ENCODE measurements around the gene DHRSX.

DHRSX gene

DNA sequence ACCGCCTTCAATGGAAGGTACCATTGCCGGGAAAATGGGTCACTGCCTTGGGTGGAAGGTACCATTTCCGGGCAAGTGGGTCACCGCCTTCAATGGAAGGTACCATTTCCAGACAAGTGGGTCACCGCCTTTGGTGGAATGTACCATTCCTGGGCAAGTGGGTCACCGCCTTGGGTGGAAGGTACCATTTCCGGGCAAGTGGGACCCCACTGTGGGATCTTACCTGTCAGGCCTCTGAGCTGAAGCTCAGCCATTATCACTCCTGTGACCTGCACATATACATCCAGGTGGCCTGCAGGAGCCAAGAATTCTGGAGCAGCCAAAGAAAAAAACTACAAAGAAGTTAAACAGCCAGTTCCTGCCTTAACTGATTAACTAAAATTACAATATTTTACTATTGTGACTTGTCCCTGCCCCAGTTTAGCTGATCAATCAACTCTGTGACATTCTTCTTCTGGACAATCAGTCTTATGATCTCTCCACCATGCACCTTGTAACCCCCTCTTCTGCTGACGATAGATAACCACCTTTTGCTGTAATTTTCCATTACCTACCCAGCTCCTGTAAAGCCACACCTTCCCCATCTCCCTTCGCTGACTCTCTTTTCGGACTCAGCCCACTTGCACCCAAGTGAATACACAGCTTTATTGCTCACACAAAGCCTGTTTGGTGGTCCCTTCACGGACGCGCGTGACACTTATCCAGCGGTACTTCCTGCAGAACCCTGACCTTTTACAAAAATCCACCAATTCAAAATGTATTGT, 313.2 kb downstream of the DHRSX start:
- DNase-seq = no peak

DNA sequence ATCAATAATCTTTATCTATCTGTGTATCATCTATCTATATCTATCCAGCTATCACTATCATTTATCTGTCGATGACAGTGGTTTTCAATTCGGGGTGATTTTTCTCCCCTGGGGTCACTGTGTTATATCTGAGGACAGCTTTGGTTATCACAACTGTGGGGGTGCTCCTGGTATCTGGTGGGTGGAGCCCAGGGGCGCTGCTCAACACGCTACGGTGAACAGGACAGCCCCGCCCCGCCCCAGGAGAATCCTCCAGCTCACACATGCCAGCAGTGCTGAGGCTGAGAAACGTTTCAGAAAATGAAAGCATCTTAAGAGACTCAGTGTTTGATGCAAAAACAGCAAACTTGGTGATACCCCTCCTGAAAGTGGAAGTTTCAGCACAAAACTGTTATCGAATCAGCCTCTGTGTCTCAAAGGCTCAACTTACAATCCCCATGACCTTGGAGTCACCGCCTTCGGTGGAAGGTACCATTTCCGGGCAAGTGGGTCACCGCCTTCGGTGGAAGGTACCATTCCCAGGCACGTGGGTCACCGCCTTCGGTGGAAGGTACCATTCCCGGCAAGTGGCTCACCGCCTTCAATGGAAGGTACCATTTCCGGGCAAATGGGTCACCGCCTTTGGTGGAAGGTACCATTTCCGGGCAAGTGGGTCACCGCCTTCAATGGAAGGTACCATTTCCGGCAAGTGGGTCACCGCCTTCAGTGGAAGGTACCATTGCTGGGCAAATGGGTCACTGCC, 315.3 kb downstream of the DHRSX start:
- DNase-seq = no peak

DNA sequence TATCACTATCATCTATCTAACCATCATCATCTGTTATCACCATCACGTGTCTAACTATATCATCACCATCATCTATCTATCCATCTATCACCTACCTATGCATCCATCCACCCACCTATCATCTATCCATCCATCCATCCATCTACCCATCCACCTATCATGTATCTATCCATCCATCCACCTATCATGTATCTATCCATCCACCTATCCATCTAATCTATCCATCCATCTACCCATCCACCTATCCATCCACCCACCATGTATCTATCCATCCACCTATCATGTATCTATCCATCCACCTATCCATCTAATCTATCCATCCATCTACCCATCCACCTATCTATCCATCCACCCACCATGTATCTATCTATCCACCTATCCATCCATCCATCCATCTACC, 316.7 kb downstream of the DHRSX start:
- no peak for DNase-seq

DNA sequence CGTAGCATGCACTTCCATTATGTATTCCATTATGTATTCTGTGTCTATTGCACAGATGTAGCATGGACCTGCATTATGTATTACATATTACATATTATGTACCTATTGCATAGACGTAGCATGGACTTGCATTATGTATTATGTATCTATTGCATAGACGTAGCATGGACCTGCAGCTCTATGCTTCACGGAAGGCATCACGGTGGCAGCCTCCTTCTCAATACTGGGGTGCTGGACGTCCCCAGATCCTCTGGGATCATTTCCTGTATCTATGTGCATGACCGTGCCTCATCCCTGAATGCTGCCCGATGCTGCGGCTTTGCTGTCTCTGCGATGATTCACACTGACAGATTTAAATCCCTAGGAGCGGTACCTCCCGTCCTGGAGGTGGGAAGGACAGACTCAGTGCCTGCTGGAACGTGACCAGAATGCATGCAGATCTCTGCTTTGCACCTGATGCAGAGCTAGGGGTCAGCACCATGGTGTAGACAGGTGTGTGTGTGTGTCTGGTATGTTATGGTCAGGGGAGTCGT, 317.5 kb downstream of the DHRSX start:
- no peak for DNase-seq

DNA sequence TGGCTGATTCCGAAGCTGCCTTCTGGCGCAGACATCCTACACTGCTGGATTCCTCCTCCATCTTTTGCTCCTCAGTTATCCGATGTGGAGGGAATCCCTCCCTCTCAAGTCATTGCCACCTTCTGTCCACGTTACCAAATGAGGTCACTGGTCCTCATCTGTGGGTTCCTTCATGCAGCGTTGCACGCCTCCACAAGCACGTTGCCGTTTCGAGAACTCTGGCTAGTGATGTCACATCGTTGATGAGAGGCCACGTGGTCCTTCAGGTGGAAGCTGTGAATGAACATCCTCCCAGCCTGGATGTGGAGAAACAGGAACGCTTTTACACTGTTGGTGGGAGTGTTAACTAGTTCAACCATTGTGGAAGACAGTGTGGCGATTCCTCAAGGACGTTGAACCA, 323.2 kb downstream of the DHRSX start:
- no peak for DNase-seq

DNA sequence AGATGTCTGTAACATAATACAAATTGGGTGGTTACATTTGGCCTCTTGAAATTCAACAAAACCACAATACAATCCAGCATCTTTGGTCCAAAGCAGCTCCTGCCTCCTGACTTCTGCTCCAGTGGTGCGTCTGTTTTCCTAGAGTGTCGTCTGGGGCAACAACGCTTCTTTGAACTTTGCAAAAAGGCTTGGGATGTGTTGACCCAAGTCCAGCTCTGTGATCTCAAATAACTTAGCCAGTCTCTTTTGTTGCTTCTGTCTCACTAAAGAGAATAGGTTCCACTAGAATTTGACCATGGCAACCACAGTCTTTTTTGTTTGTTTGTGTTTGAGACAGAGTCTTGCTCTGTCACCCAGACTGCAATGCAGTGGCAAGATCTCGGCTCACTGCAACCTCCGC, 324.0 kb downstream of the DHRSX start:
- no peak for DNase-seq

DNA sequence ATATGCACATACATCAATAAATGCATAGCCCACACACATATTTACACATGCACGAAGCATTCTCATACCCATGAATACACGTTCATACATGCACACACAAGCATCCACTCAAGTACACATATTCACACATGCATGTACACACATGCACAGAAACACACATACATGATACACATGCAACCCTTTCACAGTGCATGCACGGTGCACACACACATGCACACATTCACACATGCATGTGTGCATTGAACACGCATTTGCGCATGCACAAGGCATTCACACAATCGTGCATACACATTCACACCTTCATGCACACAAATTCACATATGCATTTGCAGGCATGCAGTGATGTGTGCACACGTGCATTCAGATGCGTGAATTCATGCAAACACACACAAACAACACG, 324.5 kb downstream of the DHRSX start:
- DNase-seq = no peak

DNA sequence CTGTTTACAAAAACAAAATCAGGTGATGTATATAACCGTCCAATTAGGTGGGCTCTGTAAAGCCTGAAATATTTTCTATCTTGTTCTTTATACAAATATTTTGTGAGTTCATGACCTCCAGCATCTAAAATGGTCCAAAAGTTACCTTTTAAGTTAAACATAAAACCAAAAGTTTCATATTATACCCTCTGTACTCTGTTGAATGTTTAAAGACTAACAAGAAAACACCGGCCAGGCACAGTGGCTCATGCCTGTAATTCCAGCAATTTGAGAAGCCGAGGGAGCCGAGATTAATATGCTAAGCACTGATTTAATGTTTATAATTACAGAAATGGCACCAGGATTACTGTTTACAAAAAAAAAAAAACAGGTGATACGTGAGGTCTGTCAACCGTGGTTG, 328.4 kb downstream of the DHRSX start:
- DNase-seq = no peak
